GM19452 (cell line): ENCODE measurements around the gene HOXC4.
"Not testable (repeated sequence)": the region's sequence is repeated elsewhere in the genome, so short reads cannot be mapped to it uniquely, and the experiment has no call there.

Experiments
- ATAC-seq: cut with Tn5 transposase; IDR thresholded peaks from one replicate; pipeline ENCODE4 v1.9.1; 2021; ENCODE audit not compliant: unreplicated experiment

HOXC4 gene

DNA sequence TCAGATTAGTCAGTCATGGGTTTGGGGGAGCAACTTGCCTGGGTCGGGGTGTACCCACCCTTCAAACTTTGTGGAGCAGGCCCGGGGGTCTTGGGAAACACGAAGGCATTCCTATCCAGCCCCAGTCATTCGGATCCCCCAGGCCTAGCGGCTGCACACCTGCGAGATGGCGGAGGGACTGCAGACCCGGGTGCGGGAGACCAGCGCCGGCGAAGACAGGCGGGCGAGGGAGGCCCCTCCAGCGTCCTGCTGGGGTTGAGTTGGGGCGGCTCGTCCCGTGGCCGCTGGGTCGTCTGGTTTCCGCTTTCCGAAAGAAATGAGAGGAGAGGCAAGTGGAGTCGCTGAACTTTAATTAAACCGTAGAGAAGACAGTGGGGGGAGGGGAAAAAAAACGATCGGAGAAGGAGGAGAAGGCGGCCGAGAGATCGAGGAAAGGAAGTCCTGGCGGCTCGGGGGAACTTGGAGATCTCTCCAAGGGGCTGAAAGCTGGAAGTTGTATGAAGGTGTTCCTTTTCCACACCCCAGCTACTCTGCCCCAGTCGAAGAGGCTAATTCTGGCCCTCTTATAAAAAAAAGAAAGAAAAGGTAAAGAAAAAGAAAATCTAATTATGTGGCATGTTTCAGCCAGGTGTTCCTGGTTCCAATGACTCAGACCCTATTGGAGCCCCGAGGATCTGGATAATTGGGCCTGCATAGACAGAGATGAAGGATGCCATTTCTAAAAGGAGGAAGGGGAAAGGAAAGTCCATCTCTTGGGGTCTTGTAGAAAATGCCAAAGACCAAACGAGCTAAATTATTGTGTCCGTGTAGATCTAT is 28.2 kb downstream of the HOXC4 start:
- ATAC-seq, result not testable (repeated sequence)

DNA sequence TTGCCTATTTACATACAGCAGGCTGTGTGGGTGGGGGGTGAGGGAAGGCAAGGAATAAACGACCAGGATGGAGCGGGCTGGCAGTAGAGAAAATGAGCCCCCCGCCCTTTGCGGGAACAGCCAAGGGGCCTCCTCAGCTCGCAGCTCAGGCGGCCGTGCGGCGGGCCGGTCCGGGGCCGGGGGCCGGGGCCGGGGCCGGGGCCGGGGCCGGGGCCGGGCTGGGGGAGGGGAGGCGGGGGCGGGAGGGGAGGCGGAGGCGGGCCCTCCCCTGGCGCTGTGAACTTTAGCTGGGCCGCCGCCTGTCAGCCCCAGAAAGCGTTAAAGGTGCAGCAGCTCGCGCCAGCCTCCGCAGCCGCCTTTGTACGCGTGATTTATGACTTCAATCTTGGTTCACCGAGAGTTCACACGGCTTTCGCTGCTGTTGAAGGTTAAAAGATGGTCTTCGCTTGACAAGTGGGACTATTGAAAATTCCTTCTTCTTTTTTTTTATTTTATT is 28.8 kb downstream of the HOXC4 start:
- ATAC-seq, result no peak

DNA sequence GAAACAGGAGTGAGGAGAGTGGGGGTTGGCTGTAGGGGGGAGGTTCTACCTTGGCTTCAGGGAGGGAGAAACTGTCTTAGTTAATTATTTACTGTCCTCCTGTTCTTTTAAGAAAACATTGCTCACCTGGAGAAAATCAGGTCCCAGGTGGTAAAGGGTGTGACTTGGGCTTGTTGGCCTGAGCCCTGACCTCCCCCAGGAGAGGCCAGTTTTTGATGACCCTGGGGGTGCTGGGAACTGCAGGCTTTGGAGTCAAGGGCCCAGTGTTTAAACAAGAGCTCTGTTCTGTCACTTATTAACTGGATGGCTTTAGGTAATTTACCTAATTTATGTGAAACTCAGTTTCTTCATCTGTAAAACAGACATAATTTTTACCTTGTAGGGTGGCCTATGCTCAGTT is 34.4 kb downstream of the HOXC4 start:
- ATAC-seq, result not testable (repeated sequence)

DNA sequence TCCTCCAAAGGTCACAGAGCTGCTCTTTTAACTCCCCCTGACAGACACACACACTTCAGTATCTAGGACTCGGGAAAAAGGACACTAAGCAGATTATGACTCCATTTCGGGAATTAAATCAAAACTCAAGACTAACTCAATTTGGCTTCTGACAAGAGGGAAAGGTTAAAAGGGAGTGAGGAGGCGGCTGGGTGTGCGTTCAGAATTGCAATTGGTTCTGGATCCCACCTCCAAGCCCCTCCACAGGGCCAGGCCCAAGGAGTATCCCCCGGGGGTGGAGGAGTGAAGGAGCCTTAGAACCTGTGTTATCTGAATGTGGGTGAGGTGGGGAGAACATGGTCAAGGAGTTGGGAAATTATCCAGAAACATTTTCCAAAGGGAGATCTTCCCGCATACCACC is 35.8 kb downstream of the HOXC4 start:
- not testable (repeated sequence) for ATAC-seq

DNA sequence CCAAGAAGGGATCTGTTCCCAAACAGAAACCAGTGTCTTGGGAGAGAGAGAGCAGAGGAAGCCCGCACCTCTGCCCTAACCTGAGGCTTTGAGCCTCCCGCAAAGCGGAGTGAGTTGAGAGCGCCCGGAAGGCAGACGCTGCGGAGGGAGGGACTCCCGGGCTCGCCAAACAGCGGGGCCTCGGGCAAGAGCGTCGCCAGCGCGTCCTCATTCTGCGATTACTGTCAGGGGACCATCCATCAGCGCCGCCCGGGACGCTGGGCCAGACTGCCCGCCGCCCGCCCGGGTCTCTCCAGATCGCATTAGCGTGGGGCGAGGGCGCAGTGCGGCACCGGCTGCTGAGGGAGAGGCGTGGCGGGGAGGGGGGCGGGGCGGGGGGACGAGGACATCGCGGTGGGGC is 36.7 kb downstream of the HOXC4 start:
- not testable (repeated sequence) for ATAC-seq

DNA sequence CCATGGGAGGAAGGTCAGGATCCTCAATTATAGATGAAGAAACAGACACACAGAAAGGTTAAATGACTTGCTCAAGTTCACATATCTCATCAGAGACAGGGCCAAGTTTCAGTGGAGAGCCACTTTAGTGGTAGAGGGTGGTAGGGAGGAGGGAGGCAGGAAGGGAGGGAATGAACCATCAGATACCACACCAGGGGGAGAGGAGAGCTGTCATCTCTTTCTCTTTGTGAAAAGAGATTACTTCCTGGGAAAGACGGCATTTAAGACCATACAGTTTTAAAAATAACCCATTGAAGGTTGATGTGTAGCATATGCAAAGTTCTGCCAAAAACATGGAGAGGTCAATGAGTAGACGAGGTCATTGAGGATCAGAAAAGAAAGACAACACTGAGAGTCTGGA is 39.3 kb downstream of the HOXC4 start:
- not testable (repeated sequence) for ATAC-seq

DNA sequence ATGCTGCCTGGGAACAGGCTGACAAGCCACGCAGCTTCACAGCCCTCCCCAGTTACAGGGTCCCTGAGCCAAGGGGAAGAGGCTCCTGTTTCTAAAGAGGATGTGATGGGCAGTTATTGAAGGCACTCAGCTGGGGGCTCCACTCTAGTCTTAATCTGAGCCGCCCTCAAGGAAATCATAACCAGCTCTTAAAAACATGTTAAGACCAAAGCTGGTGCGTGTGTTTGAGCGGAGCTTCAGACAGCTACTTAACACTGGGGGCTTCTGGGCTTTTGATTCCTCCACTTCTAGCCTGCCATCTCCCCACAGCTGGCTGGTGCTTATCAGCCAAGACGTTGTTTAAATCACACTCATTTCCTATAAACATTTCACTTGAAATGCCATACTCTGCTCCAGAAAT is 42.3 kb downstream of the HOXC4 start:
- ATAC-seq, result not testable (repeated sequence)

DNA sequence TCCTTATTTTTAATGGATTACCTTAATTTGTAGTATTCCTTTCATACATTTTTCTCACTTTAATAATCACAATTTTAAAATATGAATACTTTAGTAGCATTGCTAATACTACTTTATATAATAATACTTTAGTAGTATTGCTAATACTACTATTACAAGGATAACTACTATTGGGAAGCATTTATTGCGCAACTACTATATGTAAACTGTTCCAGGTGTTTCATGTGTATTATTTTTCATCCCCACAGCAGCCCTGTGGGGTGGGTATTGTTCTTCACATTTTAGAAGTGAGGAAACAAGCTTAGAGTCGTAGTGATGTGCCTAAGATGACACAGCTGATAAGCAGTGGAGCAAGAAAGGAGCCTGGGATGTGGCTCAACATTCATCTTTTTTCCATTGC is 45.0 kb downstream of the HOXC4 start:
- ATAC-seq, result not testable (repeated sequence)

DNA sequence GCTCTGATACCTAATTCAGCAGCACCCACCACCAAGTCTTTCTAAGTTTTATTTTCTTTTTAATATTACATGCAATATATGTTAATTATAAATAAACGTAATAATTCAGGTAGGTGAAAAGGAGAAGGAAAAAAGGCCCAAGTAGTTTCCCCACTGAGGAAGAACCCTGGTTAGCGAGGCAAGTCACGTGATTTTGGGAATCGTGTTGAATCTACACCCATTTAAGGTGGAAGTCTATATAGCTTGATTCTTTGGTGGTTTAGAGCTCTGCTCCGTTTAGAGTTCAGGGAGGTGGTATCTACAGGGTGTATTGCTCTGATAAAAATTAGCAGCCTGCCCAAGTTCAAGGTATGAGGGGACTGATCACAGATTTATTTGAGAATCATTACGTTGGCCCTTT is 47.0 kb downstream of the HOXC4 start:
- not testable (repeated sequence) for ATAC-seq

DNA sequence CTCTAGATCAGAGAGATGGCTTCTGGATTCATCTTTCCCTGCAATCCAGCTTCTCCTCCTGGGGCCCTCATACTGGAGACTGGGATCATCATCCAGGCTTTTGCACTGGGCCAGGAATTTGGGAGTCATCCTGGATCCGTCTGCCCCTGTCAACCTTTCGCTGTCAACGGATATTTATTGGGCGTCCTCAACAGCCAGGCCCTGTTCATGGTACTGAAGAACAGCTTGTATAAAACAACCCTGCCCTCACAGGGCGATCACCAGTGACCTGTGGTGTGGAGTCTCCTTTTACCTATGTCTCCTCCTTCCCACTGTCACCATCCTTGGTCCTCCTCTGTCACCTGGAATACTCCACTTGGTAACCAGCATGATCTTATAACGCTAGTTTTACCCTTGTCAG is 48.6 kb downstream of the HOXC4 start:
- not testable (repeated sequence) for ATAC-seq

DNA sequence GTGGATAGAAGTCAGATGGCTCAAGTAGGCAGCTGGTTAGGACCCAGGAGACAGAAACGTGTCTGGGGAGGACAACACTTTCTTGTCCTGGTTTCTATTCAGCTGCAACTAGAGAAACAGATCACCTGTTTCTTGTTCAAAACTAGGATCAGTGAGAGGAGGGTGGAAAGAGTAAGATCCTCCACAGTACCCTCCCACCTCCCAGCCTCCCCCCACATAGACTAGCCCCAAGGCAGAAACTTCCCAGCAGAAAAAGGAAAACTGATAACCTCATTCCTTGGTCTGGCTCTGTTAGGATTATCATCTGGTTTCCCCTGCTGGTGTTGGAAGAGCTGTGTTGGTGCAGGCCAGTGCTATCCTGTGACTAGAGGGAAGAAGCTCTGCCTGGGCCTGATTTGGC is 50.2 kb downstream of the HOXC4 start:
- ATAC-seq, result not testable (repeated sequence)
